Skeletal muscle satellite cell (primary cell): ENCODE results near the gene ADH1A.
"Not testable (repeated sequence)": the region's sequence is repeated elsewhere in the genome, so short reads cannot be mapped to it uniquely, and the experiment has no call there.

Experiments used
- H3K27me3 ChIP-seq: 2 replicates; pipeline ENCODE4 v1.7.0; 2013; ENCODE audit warnings: low read length; ENCODE audit not compliant: control insufficient read depth, insufficient read depth
- H3K36me3 ChIP-seq: 2 replicates; pipeline ENCODE4 v1.7.0; 2013; ENCODE audit warnings: mild to moderate bottlenecking, control low read depth, low read length; ENCODE audit not compliant: insufficient read depth
- H3K4me1 ChIP-seq: 2 replicates; pipeline ENCODE4 v1.7.0; 2013; ENCODE audit warnings: low read length; ENCODE audit not compliant: control insufficient read depth, insufficient read depth
- H3K4me2 ChIP-seq: 2 replicates; pipeline ENCODE4 v1.7.0; 2013; ENCODE audit warnings: mild to moderate bottlenecking, low read length
- H3K4me3 ChIP-seq: 2 replicates; pipeline ENCODE4 v1.7.0; 2013; ENCODE audit warnings: low read length
- H3K9ac ChIP-seq: 2 replicates; pipeline ENCODE4 v1.7.0; 2013; ENCODE audit warnings: mild to moderate bottlenecking, low read depth, low read length, moderate library complexity
- H3K9me3 ChIP-seq: replicated peaks from 2 replicates; pipeline ENCODE4 v1.7.0; 2013; ENCODE audit warnings: mild to moderate bottlenecking, control low read depth, low read length

Gene ADH1A

GRCh38 chr4:99275885-99276284 lies 14.9 kb downstream of the ADH1A start:
- Histone ChIP-seq H3K27me3 (no peaks in the 10 kb centered on the region), H3K4me2 (no peak overlapping the region), H3K9ac (no peak overlapping the region)

GRCh38 chr4:99275050-99275449 lies 15.7 kb downstream of the ADH1A start:
- Histone ChIP-seq H3K4me3 (no peak overlapping the region), H3K4me1 (no peaks in the 10 kb centered on the region), H3K9ac (no peak overlapping the region), H3K27me3 (no peaks in the 10 kb centered on the region), H3K36me3 (no peaks in the 10 kb centered on the region), H3K9me3 (no peaks in the 10 kb centered on the region), H3K4me2 (no peak overlapping the region)

More at GRCh38 chr4:99275885-99276284, 14.9 kb downstream of the ADH1A start:
- Histone ChIP-seq H3K4me1 (no peaks in the 10 kb centered on the region), H3K36me3 (no peaks in the 10 kb centered on the region), H3K9me3 (no peaks in the 10 kb centered on the region), H3K4me3 (no peak overlapping the region)

DNA sequence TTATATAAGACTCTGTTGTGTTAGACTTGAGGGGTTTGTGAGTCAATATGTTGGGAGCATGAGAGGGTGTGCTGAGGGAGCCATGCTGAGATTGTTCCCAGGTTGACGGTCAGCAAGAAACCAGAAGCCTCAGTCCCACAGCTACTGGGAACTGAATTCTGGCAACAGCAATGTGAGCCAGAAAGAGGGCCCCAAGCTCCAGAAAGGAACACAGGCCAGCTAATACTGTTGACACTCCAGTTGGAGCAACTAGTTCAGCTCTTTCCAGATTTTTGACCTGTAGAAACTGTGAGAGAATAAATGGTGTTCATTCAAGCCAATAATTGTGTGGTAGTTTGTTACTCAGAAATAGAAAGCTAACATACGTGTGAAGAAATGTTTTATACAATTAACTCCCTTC lies 17.1 kb downstream of the ADH1A start:
- H3K4me1 ChIP-seq = no peaks in the 10 kb centered on the region
- H3K9me3 ChIP-seq = no peaks in the 10 kb centered on the region
- no peak overlapping the region for H3K4me2 ChIP-seq
- H3K27me3 ChIP-seq = no peaks in the 10 kb centered on the region
- H3K36me3 ChIP-seq = no peaks in the 10 kb centered on the region
- H3K4me3 ChIP-seq = no peak overlapping the region
- H3K9ac ChIP-seq = no peak overlapping the region

- Histone ChIP-seq H3K4me1 (peaks cover 9% of the 10 kb centered on the region), H3K4me3 (no peak overlapping the region), H3K4me2 (no peak overlapping the region), H3K9ac (no peak overlapping the region), H3K9me3 (no peaks in the 10 kb centered on the region), H3K27me3 (no peaks in the 10 kb centered on the region), H3K36me3 (no peaks in the 10 kb centered on the region)
Measured at GRCh38 chr4:99264927-99265326, 25.9 kb downstream of the ADH1A start.

DNA sequence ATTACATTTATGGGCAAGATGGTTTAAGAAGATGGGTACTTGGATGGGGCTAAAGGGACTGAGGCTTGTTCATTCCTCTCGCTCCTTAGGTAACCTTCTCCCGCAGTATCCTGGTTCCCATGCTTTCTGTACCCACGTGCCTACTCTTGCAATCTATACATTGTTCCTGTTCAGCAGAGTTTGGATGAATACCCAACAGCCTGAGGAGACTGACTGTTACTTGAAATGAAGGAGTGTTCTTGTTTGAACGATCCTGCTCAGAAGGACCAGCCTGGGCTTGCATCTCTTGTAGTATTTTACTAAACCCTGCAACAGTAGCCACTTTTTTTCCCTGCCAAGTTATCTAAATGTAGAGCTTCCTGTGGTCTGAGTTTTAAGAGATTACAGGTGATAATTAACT lies 38.0 kb downstream of the ADH1A start:
- H3K9me3 ChIP-seq = no peaks in the 10 kb centered on the region
- H3K4me1 ChIP-seq = no peaks in the 10 kb centered on the region
- no peaks in the 10 kb centered on the region for H3K36me3 ChIP-seq
- no peaks in the 10 kb centered on the region for H3K27me3 ChIP-seq
- H3K4me2 ChIP-seq = no peak overlapping the region
- no peak overlapping the region for H3K4me3 ChIP-seq
- no peak overlapping the region for H3K9ac ChIP-seq

DNA sequence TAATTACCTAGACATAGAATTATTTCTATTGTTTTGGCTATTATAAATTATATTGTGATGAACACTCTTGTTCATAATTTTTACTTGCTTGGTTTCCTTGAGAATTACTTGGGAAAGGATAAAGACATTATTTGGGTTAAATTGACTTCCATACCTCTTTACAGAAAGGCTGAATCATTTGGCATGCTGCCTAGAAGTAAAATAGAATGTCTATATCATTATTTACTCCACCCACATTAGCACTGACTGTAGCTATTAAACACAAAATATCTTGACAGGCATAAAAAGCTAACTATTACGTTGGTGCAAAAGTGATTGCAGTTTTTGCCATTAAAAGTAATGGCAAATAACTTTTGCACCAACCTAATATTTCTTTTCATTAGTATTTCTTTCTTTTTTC lies 42.1 kb downstream of the ADH1A start:
- Histone ChIP-seq H3K27me3 (no peaks in the 10 kb centered on the region), H3K36me3 (no peaks in the 10 kb centered on the region), H3K4me1 (no peaks in the 10 kb centered on the region), H3K4me3 (no peak overlapping the region), H3K4me2 (no peak overlapping the region), H3K9me3 (no peaks in the 10 kb centered on the region), H3K9ac (no peak overlapping the region)

GRCh38 chr4:99235955-99236354 lies 54.8 kb downstream of the ADH1A start:
- H3K9me3 ChIP-seq = no peaks in the 10 kb centered on the region
- H3K4me3 ChIP-seq = no peak overlapping the region
- no peak overlapping the region for H3K9ac ChIP-seq
- H3K27me3 ChIP-seq = no peaks in the 10 kb centered on the region
- no peak overlapping the region for H3K4me2 ChIP-seq
- no peaks in the 10 kb centered on the region for H3K4me1 ChIP-seq
- H3K36me3 ChIP-seq = no peaks in the 10 kb centered on the region

DNA sequence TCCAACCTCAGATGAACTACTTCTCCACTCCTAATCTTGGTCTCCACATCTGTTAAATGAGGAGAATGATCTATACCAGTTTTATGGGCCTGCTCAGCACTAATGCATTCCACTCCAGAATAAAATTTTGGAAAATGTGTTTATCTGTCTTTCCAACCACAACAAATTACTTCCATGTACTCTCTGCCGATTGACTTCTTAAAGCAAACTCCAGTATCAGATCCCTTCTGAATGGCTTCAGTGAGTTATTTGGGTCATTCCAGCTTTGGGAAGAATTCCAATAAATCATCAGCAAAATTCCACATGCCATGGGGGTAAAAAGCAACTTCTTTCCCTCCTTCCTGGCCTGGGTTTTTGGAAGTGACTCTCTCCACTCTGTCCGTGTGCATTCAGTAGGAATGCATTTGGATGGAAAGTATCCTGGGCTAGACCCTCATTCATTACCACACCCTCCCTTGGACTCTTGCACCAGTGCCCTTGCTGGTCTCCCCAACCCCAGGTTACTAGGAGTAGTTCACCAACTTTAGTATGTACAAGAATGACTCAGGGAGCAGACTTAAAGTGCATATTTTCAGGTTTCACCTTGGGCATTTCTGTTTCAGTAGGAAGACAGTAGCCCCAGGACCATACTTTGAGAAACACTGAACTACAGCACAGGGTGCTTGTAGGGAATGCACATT lies 56.3 kb downstream of the ADH1A start:
- Histone ChIP-seq H3K9me3 (no peaks in the 10 kb centered on the region), H3K4me3 (no peak overlapping the region), H3K4me2 (no peak overlapping the region), H3K36me3 (no peaks in the 10 kb centered on the region), H3K9ac (no peak overlapping the region), H3K4me1 (no peaks in the 10 kb centered on the region), H3K27me3 (no peaks in the 10 kb centered on the region)

DNA sequence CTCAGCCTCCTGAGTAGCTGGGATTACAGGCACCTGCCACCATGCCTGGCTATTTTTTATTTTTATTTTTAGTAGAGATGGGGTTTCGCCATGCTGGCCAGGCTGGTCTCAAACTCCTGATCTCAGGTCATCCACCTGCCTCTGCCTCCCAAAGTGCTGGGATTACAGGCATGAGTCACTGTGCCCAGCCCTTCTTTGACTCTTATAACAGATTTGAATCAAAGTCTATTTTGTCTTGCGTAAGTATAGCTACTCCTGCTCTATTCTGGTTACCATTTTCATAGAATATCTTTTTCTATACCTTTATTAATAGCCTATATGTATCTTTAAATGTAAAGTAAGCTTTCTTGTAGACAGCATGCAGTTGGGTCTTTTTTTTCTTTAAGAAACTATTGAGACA lies 57.4 kb downstream of the ADH1A start:
- not testable (repeated sequence) for H3K27me3 ChIP-seq, H3K36me3 ChIP-seq, H3K9me3 ChIP-seq, H3K4me3 ChIP-seq, H3K4me2 ChIP-seq, H3K9ac ChIP-seq, H3K4me1 ChIP-seq

DNA sequence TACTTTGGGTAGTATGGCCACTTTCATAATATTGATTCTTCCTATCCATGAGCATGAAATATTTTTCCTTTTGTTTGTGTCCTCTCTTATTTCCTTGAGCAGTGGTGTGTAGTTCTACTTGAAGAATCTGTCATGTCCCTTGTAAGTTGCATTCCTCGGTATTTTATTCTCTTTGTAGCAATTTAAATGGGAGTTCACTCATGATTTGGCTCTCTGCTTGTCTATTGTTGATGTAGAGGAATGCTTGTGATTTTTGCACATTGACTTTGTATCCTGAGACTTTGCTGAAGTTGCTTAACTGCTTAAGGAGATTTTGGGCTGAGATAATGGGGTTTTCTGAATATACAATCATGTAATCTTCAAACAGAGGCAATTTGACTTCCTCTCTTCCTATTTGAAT lies 62.1 kb downstream of the ADH1A start:
- H3K4me1 ChIP-seq, H3K4me3 ChIP-seq, H3K9me3 ChIP-seq, H3K9ac ChIP-seq, H3K4me2 ChIP-seq, H3K27me3 ChIP-seq, H3K36me3 ChIP-seq: not testable (repeated sequence)

GRCh38 chr4:99227646-99228045 lies 63.1 kb downstream of the ADH1A start:
- not testable (repeated sequence) for H3K9me3 ChIP-seq

More at GRCh38 chr4:99227646-99228045, 63.1 kb downstream of the ADH1A start:
- not testable (repeated sequence) for H3K4me1 ChIP-seq, H3K9ac ChIP-seq, H3K36me3 ChIP-seq, H3K4me3 ChIP-seq, H3K27me3 ChIP-seq, H3K4me2 ChIP-seq
